DMS114 treated with DMSO at 0.1 percent for 48 hours (cell line): Measurements from ENCODE around the gene THBS2.

Source experiments
- DNase-seq: peaks from one replicate; lab custom pipeline; 2025; ENCODE audit not compliant: unreplicated experiment; lab: John Stamatoyannopoulos, UW

THBS2 gene

GRCh38 chr6:169168706-169169105, 84.9 kb downstream of the THBS2 start:
- no peak for DNase-seq

- no peak for DNase-seq
Observed at GRCh38 chr6:169168302-169168630, 85.4 kb downstream of the THBS2 start.

- no peak for DNase-seq
Observed at GRCh38 chr6:169167581-169168301, 85.9 kb downstream of the THBS2 start.

GRCh38 chr6:169166896-169167580, 86.6 kb downstream of the THBS2 start:
- DNase-seq: no peak
